ENCODE results near the gene CD8B2.

CD8B2 gene

GRCh38 chr2:106542746-106543359 is 55.7 kb downstream of the CD8B2 start:
- H3K9ac ChIP-seq (ENCODE audit: low read length): no peak overlapping the region
- TF ChIP-seq EZH2 (optimal IDR thresholded peaks at IDR 0.05; ENCODE audit: low read depth, low read length): no peak
- TF ChIP-seq, protein P1, sequence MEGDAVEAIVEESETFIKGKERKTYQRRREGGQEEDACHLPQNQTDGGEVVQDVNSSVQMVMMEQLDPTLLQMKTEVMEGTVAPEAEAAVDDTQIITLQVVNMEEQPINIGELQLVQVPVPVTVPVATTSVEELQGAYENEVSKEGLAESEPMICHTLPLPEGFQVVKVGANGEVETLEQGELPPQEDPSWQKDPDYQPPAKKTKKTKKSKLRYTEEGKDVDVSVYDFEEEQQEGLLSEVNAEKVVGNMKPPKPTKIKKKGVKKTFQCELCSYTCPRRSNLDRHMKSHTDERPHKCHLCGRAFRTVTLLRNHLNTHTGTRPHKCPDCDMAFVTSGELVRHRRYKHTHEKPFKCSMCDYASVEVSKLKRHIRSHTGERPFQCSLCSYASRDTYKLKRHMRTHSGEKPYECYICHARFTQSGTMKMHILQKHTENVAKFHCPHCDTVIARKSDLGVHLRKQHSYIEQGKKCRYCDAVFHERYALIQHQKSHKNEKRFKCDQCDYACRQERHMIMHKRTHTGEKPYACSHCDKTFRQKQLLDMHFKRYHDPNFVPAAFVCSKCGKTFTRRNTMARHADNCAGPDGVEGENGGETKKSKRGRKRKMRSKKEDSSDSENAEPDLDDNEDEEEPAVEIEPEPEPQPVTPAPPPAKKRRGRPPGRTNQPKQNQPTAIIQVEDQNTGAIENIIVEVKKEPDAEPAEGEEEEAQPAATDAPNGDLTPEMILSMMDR (IDR thresholded peaks at IDR 0.05; ENCODE audit: low read length): peak; percentile 76
- DNase-seq: peak; percentile 70
- peak overlapping the region; percentile 51; the same call in 1 of the 2 replicates for H3K4me3 ChIP-seq (ENCODE audit: low read length)
- no peaks in the 10 kb centered on the region for H3F3A ChIP-seq (ENCODE audit: insufficient read depth, low read length)
- no peaks in the 10 kb centered on the region for H3K27me3 ChIP-seq (replicated peaks; ENCODE audit: insufficient read depth, low read length)
- no peaks in the 10 kb centered on the region for H3K36me3 ChIP-seq (replicated peaks; ENCODE audit: insufficient read depth, low read length)
- no peaks in the 10 kb centered on the region for H3K9me2 ChIP-seq (replicated peaks; ENCODE audit: insufficient read depth, low read length)
- peak overlapping the region; percentile 68; the same call in 1 of the 2 replicates for H3K4me2 ChIP-seq (ENCODE audit: low read depth, low read length)
- H3K27ac ChIP-seq (ENCODE audit: low read length): no peak overlapping the region
- no peaks in the 10 kb centered on the region for H4K20me1 ChIP-seq (ENCODE audit: insufficient read depth, low read length)
- H2AFZ ChIP-seq (ENCODE audit: low read length): peak overlapping the region; percentile 54
- no peaks in the 10 kb centered on the region for H3K79me2 ChIP-seq (ENCODE audit: low read length)
- H3K9me3 ChIP-seq (replicated peaks; ENCODE audit: insufficient read depth, low read length): no peaks in the 10 kb centered on the region
- H3K4me1 ChIP-seq (ENCODE audit: low read length): no peaks in the 10 kb centered on the region

GRCh38 chr2:106545007-106545406 is 57.8 kb downstream of the CD8B2 start:
- no peaks in the 10 kb centered on the region for H3K36me3 ChIP-seq (replicated peaks; ENCODE audit: insufficient read depth, low read length)
- H3K4me1 ChIP-seq (ENCODE audit: low read length): no peaks in the 10 kb centered on the region
- no peak overlapping the region for H3K9ac ChIP-seq (ENCODE audit: low read length)
- H3K9me2 ChIP-seq (replicated peaks; ENCODE audit: insufficient read depth, low read length): no peaks in the 10 kb centered on the region
- no peak overlapping the region for H3K4me3 ChIP-seq (ENCODE audit: low read length)
- no peak overlapping the region for H3K4me2 ChIP-seq (ENCODE audit: low read depth, low read length)
- H3K79me2 ChIP-seq (ENCODE audit: low read length): no peaks in the 10 kb centered on the region
- no peak for DNase-seq
- H3K9me3 ChIP-seq (replicated peaks; ENCODE audit: insufficient read depth, low read length): no peaks in the 10 kb centered on the region
- no peak overlapping the region for H3K27ac ChIP-seq (ENCODE audit: low read length)
- no peaks in the 10 kb centered on the region for H4K20me1 ChIP-seq (ENCODE audit: insufficient read depth, low read length)
- H3F3A ChIP-seq (ENCODE audit: insufficient read depth, low read length): no peaks in the 10 kb centered on the region
- no peak overlapping the region for H2AFZ ChIP-seq (ENCODE audit: low read length)
- TF ChIP-seq EZH2phosphoT487 (IDR thresholded peaks at IDR 0.05; ENCODE audit: low read length) (no peak), EZH2 (optimal IDR thresholded peaks at IDR 0.05; ENCODE audit: low read depth, low read length) (no peak)
- TF ChIP-seq, protein P1 (IDR thresholded peaks at IDR 0.05; ENCODE audit: low read length): no peak
- no peaks in the 10 kb centered on the region for H3K27me3 ChIP-seq (replicated peaks; ENCODE audit: insufficient read depth, low read length)

DNA sequence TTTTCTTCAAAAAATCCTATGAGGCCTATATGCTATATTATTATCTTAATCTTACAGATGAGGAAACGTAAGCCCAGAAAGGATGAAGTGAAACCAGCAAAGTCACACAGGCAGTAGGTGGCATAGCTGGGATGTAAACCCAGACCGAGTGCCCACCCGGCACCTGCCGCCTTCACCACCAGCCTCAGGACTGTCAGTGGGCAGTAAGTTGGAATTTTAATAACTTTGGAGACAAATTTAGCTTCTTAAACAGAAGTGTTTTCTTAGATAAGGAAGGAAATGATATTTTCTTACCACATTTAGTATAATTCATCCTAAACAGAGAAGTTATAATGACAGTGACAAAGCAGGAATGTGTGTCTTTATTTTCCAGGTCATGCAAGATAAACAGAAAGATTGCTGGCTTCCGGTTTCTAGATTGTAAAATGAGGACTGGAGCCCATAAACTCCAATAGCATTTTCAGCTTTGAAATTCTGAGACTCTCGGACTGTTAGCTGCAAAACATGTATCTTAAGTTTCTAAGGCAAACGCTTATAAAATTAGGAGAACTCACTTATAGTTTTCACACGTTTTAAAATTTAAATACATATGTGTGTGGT is 59.3 kb downstream of the CD8B2 start:
- no peaks in the 10 kb centered on the region for H3F3A ChIP-seq (ENCODE audit: insufficient read depth, low read length)
- H3K79me2 ChIP-seq (ENCODE audit: low read length): no peaks in the 10 kb centered on the region
- no peak overlapping the region for H3K27ac ChIP-seq (ENCODE audit: low read length)
- H3K4me3 ChIP-seq (ENCODE audit: low read length): no peak overlapping the region
- H3K9me3 ChIP-seq (replicated peaks; ENCODE audit: insufficient read depth, low read length): no peaks in the 10 kb centered on the region
- TF ChIP-seq, protein P1 (IDR thresholded peaks at IDR 0.05; ENCODE audit: low read length): no peak
- TF ChIP-seq EZH2 (optimal IDR thresholded peaks at IDR 0.05; ENCODE audit: low read depth, low read length) (no peak), EZH2phosphoT487 (IDR thresholded peaks at IDR 0.05; ENCODE audit: low read length) (no peak)
- H3K4me2 ChIP-seq (ENCODE audit: low read depth, low read length): no peak overlapping the region
- H3K27me3 ChIP-seq (replicated peaks; ENCODE audit: insufficient read depth, low read length): no peaks in the 10 kb centered on the region
- H4K20me1 ChIP-seq (ENCODE audit: insufficient read depth, low read length): no peaks in the 10 kb centered on the region
- DNase-seq: no peak
- no peaks in the 10 kb centered on the region for H3K4me1 ChIP-seq (ENCODE audit: low read length)
- no peaks in the 10 kb centered on the region for H3K9me2 ChIP-seq (replicated peaks; ENCODE audit: insufficient read depth, low read length)
- H3K36me3 ChIP-seq (replicated peaks; ENCODE audit: insufficient read depth, low read length): no peaks in the 10 kb centered on the region
- H2AFZ ChIP-seq (ENCODE audit: low read length): no peak overlapping the region
- H3K9ac ChIP-seq (ENCODE audit: low read length): no peak overlapping the region

Data from MM.1S (cell line).